Measurements from ENCODE around the gene GMNN.
"Not testable (repeated sequence)": the region's sequence is repeated elsewhere in the genome, so short reads cannot be mapped to it uniquely, and the experiment has no call there.

The GMNN gene

DNA sequence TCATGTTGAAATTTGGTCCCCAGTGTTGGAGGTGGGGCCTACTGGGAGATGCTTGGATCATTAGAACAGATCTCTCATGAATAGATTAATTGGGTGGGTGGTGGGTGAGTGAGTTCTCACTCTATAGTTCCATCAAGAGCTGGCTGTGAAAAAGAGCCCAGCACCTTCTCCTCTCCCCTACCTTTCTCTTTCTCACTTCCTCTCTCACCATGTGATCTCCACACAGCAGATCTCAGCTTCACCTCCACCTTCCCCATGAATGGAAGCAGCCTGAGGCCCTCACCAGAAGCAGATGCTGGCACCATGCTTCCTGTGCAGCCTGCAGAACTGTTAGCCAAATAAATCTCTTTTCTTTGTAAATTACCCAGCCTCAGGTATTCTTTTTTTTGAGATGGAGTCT lies 12.9 kb upstream of the GMNN start:
- DNase-seq (ENCODE audit: low read depth) = no peak

DNA sequence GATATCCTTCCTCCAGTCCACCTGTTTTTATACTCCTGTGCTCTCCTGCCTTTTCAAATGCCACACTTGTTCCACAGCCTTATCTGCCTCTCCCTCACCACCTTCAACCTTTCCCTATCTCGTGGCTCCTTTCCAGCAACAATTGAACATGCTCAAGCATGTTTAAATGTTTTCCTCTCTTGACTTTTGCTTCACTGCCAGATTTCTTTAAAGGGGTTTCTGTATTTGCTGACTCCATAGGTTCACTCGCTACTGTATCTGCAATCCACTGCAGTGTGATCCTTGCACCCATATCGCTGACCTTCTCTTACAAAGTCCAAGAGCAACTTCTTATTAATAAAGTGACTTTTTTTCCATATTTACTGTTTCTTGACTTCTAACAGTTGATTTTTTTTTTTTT lies 11.2 kb upstream of the GMNN start:
- no peak for DNase-seq (ENCODE audit: low read depth)

DNA sequence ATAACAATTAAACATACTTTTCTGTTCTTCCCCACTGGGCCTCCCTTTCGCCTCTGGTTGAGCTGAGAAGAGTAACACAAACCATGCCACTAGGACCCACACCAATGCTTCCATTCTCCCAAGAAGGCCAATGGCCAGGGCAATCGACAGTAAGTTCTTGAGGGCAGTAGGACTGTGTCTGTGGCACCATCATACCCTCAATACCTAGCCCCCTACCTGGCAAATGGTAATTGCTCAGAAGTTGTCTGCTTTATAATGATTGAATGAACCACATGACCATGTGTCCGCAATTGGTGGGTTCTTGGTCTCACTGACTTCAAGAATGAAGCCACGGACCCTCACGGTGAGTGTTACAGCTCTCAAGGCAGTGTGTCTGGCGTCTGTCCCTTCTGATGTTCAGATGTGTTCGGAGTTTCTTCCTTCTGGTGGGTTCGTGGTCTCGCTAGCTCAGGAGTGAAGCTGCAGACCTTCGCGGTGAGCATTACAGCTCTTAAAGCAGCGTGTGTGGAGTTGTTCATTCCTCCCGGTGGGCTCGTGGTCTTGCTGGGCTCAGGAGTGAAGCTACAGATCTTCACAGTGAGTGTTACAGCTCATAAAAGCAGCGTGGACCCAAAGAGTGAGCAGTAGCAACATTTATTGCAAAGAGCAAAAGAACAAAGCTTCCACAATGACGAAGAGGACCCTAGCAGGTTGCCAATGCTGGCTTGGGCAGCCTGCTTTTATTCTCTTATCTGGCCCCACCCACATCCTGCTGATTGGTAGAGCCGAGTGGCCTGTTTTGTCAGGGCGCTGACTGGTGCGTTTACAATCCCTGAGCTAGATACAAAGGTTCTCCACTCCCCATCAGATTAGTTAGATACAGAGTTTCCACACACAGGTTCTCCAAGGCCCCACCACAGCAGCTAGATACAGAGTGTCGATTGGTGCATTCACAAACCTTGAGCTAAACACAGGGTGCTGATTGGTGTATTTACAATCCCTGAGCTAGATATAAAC lies 9.6 kb upstream of the GMNN start:
- DNase-seq (ENCODE audit: low read depth) = not testable (repeated sequence)

DNA sequence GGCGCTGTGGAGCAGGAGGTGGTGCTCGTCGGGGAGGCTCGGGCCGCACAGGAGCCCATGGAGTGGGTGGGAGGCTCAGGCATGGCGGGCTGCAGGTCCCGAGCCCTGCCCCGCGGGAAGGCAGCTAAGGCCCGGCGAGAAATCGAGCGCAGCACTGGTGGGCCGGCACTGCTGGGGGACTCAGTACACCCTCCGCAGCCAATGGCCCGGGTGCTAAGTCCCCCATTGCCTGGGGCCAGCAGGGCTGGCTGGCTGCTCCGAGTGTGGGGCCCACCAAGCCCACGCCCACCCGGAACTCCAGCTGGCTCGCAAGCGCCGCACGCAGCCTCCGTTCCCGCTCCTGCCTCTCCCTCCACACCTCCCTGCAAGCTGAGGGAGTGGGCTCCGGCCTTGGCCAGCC lies 8.8 kb upstream of the GMNN start:
- DNase-seq (ENCODE audit: low read depth) = not testable (repeated sequence)

DNA sequence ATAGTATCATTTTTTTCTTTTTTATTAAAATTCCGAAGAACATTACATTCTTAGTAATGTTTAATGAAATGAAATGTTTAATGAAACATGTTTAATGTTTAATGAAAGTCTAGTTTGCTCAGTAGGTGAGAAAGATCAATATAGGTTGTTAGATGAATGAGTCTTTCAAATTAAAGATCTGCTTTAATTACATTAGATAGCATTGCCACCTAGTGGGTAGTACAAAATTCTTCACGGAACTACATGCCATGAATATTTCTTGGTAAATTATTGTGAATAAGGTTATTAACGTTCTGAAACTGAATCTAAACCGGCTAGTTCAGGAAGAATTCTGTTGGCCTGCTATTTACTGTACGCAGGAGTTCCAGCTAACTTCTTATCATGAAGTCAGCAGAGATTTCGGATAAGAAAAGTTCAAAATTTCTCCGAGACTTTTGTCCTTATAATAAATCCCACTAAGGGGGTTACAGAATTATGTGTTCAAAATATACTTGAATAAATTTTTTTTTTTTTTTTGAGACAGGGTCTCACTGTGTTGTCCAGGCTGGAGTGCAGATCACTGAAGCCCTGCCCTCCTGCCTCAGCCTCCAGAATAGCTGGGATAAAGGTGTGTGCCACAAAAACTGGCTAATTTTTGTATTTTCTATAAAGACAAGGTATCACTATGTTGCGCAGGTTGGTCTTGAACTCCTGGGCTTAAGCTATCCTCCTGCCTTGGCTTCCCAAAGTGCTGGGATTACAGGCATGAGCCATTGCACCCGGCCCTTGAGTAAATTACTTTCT lies 7.9 kb upstream of the GMNN start:
- no peak for DNase-seq (ENCODE audit: low read depth)

DNA sequence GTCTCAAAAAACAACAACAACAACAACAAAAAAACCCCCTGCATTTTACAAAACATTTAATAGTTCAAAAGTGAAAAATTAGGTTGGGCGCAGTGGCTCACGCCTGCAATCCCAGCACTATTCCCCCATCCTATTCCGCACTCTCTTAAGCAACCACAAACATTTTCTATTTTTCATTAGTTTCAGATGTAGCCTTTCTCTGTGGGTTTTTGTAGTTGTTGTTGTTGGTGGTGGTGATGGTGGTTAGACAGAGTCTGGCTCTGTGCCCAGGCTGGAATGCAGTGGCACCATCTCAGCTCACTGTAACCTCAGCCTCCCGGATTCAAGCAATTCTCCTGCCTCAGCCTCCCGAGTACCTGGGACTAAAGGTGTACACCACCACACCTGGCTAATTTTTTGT lies 6.4 kb upstream of the GMNN start:
- no peak for DNase-seq (ENCODE audit: low read depth)

DNA sequence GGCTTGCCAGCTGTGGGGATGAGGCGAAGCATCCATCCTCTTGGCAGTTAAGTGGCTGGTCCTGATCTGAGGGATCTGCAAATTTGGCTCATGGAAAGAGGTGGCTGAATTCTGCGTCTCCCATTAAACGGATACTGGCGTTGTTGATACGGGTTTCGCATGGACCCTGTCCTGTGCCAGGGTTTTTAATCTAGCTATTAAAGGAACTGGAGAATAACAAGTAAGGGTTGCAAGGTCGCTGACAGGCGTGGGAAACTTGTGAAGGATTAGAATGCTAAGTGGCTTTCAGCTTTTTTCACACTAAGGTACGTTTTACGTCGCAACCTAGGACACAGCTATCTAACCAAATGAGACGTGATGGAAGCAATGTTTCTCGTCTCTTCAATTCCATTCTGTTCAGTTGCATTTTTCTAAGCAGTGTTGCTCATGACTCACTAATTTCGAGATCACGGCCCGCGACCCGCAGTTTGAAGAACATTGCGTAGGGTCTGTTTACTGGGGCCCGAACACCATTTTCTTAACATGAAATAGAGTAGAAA lies 852 bp downstream of the GMNN start:
- peak; percentile 53 for DNase-seq (ENCODE audit: low read depth)

DNA sequence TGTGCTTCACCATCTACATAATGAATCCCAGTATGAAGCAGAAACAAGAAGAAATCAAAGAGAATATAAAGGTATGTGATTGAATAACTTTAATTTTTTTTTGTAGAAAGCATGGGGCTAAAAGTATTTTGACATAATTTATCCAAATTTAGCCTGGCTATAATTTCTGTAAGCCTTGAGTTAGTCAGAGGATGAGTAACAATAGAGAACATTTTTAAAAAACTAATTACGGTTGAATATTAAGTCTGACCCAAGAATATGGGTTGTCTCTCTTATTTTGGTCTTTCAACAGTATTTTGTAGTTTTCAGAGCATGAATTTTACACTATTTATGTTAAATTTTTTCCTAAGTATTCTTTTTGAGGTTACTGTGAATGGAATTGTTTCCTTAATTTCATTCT lies 2.5 kb downstream of the GMNN start:
- DNase-seq (ENCODE audit: low read depth) = no peak

DNA sequence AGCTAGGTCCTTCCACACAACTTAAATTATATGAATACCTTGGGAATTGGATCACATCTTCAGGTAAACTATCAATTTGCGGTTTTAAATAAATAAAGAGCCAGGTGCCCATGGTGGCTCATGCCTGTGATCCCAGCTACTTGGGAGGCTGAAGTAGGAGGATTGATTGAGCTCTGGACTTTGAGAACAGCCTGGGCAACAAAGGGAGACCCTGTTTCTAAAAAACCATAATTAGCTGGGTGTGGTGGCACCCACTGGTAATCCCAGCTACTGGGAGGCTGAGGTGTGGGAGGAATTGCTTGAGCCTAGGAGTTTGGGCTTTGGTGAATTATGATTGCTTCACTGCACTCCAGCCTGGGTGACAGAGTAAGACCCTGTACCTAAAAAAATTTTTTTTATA lies 3.4 kb downstream of the GMNN start:
- no peak for DNase-seq (ENCODE audit: low read depth)

DNA sequence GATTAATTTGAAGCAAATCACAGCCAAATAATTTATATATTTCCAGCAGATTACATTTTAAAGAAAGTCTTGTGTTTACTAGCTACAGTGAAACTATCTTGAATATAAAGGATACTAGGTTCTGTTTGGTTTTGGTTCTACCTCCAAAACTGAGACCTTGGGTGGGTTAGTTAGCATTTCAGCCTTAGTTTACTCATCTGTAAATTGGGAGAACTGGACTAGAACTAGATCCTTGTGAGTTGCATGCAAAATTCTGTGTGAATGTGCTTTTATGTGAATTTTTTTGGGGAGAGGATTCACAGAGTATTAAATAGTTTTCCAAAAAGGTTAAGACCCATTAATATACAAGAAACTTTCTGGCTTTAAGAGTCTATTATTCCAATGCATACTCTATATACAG lies 4.1 kb downstream of the GMNN start:
- no peak for DNase-seq (ENCODE audit: low read depth)

DNA sequence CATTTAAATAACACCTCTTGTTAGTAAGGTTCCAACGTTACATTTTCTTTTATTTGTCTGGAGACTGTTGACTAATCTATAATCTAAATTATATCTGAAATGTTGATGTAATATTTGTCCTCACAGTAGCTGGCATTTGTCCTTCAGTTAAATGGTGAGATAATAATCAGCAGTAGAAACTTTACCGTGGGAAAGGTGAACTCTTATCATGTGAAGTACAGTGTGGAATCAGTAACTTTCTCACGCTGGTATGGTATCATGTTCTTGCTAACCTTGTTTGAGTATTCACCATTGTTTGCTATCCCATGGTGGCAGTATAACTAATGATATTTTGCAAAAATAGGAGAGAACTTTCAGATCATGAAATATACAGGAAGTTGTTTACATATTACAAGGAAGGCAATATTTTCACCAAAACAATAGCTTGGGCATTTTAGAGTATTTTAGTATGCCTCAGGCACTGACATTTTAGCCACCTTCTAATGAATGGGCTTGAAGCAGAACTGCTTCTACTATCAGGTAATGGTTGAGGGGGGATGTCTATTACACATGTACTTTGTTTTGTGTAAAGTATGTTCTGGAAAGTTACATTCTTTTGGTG lies 4.8 kb downstream of the GMNN start:
- no peak for DNase-seq (ENCODE audit: low read depth)

DNA sequence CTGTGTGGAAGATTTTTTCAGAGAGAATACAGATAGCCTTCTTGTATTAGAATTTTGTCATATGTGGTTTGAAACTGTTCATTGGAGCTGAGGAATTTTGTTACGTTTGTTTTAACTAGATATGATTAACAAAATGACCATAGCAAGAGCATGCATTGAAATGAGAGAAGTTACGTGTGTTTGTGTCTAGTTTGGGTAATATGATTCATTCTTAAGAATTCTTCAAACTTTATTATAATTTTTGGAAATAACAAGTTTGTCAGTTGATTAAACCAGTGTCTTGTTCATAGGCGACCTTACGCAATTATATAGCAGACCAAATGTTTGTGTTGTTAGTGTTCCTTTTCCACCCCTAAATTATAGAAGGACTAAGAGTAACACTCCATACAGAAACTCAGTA lies 5.5 kb downstream of the GMNN start:
- no peak for DNase-seq (ENCODE audit: low read depth)

DNA sequence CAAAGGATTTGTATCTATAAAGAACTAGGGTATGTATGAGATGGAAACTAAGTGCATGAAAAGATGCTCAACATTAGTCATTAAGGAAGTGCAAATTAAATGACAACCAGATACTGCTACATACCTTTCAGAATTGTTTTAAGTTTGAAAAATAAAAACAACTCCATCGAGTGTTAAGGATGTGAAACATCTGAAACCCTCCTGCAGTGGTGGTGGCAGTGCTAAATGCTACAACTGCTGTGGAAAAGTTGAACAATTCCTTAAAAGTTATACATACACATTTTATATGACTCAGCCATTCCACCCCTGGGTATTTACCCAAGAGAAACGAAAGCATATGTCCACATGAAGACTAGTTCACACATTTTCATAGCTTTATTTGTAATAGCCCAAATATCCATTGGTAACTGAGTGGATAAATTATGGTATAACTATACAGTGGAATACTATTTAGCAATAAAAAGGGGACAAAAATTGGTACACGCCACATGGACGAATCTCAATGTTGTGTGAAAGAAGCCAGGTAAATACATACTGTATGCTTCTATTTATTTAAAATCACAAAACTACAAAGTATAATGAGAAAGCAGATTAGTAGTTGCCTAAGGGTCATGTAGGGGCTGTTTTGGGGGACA lies 13.4 kb downstream of the GMNN start:
- no peak for DNase-seq (ENCODE audit: low read depth)

DNA sequence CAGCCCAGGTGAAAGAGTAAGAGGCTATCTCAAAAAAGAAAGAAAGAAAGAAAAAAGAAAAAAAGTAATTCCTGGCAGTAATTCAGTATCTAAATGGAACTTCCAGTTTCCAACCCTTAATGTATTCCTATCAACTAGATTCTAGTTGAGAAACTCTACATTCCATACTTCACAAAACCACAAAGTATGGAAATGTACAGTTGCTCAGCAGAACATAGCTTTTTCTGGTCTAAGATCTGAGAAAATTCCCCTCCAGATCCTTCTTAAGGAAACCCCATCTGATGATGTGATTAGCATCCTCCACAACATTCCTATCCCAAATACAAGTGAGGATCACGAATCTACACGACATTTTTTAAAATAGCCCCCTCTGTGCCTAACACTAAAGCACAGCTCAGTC lies 20.4 kb downstream of the GMNN start:
- DNase-seq (ENCODE audit: low read depth) = no peak

DNA sequence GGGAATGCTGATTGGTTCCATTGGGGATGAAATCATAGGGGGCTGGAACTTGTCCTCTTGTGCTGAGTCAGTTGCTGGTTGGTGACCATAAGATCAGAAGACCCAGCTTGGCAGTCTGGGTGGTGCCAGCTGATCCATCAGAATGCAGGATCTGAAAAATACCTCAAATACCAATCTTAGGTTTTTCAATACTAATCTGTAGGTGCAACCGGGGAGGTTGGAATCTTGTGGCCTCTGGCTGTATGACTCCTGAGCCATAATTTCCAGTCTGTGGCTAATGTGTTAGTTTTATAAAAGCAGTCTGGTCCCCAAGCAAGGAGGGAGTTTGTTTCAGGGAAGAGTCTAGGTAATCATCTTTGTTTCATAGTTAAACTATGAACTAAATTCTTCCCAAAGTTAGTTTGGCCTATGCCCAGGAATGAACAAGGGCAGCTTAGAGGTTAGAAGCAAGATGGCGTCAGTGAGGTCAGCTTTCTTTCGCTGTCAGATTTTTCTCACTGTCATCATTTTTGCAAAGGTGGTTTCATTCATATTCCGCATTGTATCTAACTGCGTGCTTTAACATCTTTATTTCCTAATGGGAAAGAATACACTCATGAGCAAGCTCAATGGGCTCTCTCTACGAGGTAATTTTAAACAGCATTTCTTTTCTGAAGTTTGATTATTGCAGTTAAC lies 22.0 kb downstream of the GMNN start:
- DNase-seq (ENCODE audit: low read depth) = peak; percentile 49

DNA sequence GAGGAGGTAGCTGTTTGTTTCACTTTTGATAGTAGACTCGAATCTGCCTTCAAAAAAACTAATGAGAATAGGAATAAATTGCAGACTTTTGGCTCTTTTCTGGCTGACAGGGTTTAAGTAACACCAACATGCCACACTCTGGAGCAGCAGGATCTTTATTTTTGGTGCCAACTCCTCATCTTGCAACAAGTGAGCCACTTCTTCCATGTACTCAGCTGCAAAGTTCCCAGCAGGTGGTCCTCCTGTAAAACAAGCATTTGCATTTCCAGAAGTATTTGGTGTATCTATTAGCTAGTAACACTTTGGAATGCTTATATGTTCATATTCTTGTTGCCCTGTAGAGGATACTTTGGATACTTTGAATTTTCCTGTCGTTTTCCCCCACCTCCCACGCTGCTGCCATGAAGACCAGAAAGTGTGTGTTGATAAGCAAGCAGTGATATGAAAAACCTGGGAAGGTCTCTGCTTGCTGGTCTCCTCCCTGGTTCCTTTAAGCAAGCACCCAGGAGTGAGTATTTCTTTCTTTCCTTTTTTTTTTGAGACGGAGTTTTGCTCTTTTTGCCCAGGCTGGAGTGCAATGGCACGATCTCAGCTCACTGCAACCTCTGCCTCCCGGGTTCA lies 23.0 kb downstream of the GMNN start:
- no peak for DNase-seq (ENCODE audit: low read depth)

DNA sequence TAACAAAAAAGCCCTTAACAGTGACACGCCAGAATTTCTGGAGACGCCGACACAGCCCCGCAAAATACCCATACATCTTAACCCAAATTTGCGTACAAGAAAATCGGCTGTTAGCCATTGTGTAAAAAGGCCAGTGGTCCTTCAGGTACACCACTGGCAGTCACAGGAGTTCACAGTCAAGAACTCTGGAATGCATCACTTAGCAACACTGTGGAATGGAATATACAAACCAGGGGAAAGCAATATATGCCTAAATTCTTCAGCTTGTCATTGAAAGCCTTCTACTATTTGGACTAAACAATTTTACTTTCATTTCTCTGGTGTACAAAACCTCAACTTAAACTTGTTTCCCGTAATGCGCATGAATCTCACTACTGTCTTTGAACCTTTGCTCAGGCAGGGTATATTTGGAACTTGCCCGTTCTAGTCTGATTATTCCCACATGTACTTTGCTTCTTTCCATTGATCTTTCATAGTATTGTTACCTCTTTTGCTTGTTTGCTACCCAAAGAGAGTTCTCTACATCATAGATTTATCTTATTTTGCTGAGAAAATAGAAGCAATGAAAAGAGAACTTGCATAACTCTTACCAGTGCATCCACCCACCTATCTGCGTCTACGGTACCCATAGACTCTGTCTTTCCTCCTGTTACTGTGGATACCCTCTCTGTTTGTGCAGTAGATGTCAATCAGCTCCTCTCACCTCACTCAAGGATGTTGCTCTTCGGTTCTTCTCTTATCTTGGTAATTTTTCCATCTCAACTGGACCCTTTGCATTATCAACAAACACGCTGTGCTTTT lies 24.2 kb downstream of the GMNN start, which contains the start of gene ARMH2:
TSS of gene ARMH2 (minus strand) at position 178 of the 801 bp plus-strand sequence. CDS start at position 118, 60 bp downstream.
- DNase-seq (ENCODE audit: low read depth) = no peak

DNA sequence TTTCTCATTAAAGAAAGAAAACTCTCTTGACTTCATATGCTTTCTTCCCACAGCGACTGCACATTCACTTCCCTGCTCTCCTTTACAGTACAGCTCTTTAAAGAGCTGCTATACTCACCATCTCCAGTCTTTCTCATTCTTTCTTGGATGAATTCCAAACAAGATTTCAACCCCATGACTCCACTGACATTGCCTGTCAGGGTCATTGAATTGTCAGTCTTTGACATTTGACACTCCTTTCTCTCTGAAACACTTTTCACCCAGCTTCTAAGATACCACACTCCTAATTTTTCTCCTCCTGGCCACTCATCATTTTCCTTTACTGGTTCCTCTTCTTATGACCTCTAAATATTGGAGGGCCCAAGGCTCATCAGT lies 24.8 kb downstream of the GMNN start:
- no peak for DNase-seq (ENCODE audit: low read depth)

DNA sequence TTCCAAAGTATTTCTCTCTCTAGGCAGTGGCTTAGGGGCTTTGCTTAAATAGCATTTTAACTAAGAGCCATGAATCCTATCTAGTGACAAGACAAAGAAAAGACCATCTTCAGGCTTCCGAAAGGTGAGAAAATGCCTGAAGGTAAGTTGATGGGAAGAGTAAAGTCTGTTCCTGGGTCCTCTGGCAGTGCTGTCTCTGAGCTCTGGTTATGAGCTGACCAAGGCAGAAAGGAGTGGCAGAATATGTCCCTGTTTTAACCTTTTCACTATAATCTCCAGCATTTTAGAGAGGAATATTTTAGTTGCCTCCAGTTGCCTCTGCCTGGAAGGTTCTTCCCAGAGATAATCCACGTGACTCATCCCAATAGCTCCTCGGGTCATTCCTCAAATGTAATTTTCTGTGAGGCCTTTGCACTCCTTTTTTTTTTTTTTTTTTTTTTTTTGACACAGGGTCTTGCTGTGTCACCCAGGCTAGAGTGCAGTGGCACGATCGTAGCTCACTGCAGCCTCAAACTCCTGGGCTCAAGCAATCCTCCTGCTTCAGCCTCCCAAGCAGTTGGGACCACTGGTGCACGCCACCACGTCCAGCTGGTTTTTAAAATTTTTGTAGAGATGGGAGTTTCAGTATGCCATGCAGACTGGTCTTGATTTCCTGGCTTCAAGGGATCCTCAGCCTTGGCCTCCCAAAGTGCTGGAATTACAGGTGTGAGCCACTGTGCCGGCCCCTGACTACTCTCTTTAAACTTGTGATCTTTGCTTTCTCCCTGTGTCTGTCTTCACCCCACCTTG lies 27.7 kb downstream of the GMNN start:
- no peak for DNase-seq (ENCODE audit: low read depth)

Data from HS-27A (cell line).